HL-60 (cell line): Measurements from ENCODE around the gene COX11.

Source experiments
- DNase-seq, 2 experiments: peaks; one replicate each; pipeline ENCODE4 v3.0.0-alpha.2; 2010 to 2020; ENCODE audit warnings: low read depth in 1 of 2, low spot score in 1 of 2
- H3K27ac ChIP-seq: fragments of 250-450 bp; sonication (Bioruptor Pico); replicated peaks from 2 replicates; pipeline ENCODE4 v1.5.1; 2020; ENCODE audit warnings: mild to moderate bottlenecking, moderate library complexity
- H3K27me3 ChIP-seq: fragments of 250-450 bp; sonication (Bioruptor Pico); 2 replicates; pipeline ENCODE4 v1.5.1; 2021; ENCODE audit warnings: mild to moderate bottlenecking, moderate library complexity; ENCODE audit not compliant: insufficient read depth, poor library complexity, severe bottlenecking
- H3K4me3 ChIP-seq: replicated peaks from 2 replicates; pipeline ENCODE4 v1.5.1; 2011; ENCODE audit warnings: mild to moderate bottlenecking, control low read depth, low read length; ENCODE audit not compliant: insufficient read depth
- CTCF ChIP-seq: IDR thresholded peaks from one replicate; pipeline ENCODE4 v1.5.1; 2011; ENCODE audit warnings: low read length, control low read depth, inconsistent platforms; ENCODE audit not compliant: insufficient read depth
- GABPA ChIP-seq: IDR thresholded peaks from 2 replicates; pipeline ENCODE4 v1.6.1; 2012; ENCODE audit warnings: low read depth
- POLR2AphosphoS5 ChIP-seq: IDR thresholded peaks from 2 replicates; pipeline ENCODE4 v1.6.1; 2012; ENCODE audit warnings: low read depth
- REST ChIP-seq: IDR thresholded peaks from 2 replicates; pipeline ENCODE4 v1.6.1; 2012; ENCODE audit warnings: low read depth; ENCODE audit not compliant: insufficient replicate concordance
- SPI1 ChIP-seq: IDR thresholded peaks from 2 replicates; pipeline ENCODE4 v1.6.1; 2012; ENCODE audit warnings: low read depth, mild to moderate bottlenecking, borderline replicate concordance

The COX11 gene

GRCh38 chr17:54937018-54937417, 31.4 kb downstream of the COX11 start:
- DNase-seq, result no peak
- no peaks in the 10 kb centered on the region for H3K27me3 ChIP-seq
- no peak overlapping the region for H3K27ac ChIP-seq
- no peak for TF ChIP-seq GABPA
- TF ChIP-seq CTCF, result no peak
- TF ChIP-seq SPI1, result no peak
- no peak for TF ChIP-seq POLR2AphosphoS5
- TF ChIP-seq REST, result no peak
- H3K4me3 ChIP-seq, result no peak overlapping the region

GRCh38 chr17:54935471-54935870, 33.0 kb downstream of the COX11 start:
- no peaks in the 10 kb centered on the region for H3K27me3 ChIP-seq
- TF ChIP-seq CTCF (no peak), GABPA (no peak), POLR2AphosphoS5 (no peak), REST (no peak), SPI1 (no peak)
- no peak overlapping the region for H3K4me3 ChIP-seq
- H3K27ac ChIP-seq, result no peak overlapping the region
- no peak for DNase-seq

- TF ChIP-seq CTCF, result no peak
- TF ChIP-seq SPI1, result no peak
- TF ChIP-seq POLR2AphosphoS5, result no peak
- TF ChIP-seq GABPA, result no peak
- no peak for TF ChIP-seq REST
- H3K27ac ChIP-seq, result no peak overlapping the region
- no peaks in the 10 kb centered on the region for H3K27me3 ChIP-seq
- no peak overlapping the region for H3K4me3 ChIP-seq
- DNase-seq, result no peak
These were observed 34.5 kb downstream of the COX11 start for GRCh38 chr17:54933921-54934320.
